HL-60 (cell line): ENCODE data around the gene LILRB2.

ENCODE experiments used
- POLR2AphosphoS5 ChIP-seq: IDR thresholded peaks from 2 replicates; pipeline ENCODE4 v1.6.1; 2012; ENCODE audit warnings: low read depth
- TF ChIP-seq, protein P1 (sequence below): IDR thresholded peaks from one replicate; pipeline ENCODE4 v1.5.1; 2011; ENCODE audit warnings: low read length, control low read depth, inconsistent platforms; ENCODE audit not compliant: insufficient read depth

DNA sequence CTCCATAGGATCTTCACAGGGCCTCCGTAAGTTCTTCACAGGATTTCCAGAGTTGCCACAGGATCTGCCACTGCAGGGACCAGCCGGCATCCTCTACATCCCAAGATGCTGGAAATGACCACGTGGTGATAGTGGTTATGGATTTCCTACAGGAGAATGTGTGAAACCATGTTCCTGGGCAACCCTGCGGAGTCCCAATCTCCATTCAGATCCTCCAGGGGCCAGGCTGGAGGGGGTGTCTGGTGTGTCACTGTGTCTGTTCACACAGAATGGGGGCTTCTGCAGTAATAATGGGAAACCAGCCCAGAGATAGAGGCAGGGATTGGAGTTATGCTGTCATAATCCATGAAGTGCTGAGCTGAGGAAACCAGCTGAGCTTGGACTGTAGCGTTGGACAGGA lies 47.0 kb downstream of the LILRB2 start:
- TF ChIP-seq, protein P1, sequence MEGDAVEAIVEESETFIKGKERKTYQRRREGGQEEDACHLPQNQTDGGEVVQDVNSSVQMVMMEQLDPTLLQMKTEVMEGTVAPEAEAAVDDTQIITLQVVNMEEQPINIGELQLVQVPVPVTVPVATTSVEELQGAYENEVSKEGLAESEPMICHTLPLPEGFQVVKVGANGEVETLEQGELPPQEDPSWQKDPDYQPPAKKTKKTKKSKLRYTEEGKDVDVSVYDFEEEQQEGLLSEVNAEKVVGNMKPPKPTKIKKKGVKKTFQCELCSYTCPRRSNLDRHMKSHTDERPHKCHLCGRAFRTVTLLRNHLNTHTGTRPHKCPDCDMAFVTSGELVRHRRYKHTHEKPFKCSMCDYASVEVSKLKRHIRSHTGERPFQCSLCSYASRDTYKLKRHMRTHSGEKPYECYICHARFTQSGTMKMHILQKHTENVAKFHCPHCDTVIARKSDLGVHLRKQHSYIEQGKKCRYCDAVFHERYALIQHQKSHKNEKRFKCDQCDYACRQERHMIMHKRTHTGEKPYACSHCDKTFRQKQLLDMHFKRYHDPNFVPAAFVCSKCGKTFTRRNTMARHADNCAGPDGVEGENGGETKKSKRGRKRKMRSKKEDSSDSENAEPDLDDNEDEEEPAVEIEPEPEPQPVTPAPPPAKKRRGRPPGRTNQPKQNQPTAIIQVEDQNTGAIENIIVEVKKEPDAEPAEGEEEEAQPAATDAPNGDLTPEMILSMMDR, result no peak
- TF ChIP-seq POLR2AphosphoS5, result no peak
